ENCODE results near the gene ACADSB.

ACADSB gene

GRCh38 chr10:123008355-123009104, at the start of gene ACADSB, which contains the start of gene IKZF5:
Gene ACADSB, plus strand, starts transcription at chr10:123009006. Its CDS starts 24 bp downstream, at chr10:123009030.
Gene IKZF5, minus strand, starts transcription at chr10:123008795. Its CDS starts 10,170 bp downstream, at chr10:122998625.
- DNase-seq (ENCODE audit: low spot score), result peak; percentile 98

- no peak for DNase-seq (ENCODE audit: low spot score)
Measured at GRCh38 chr10:122962405-122962804, 46.4 kb upstream of the ACADSB start.

GRCh38 chr10:122966879-122967278, 41.9 kb upstream of the ACADSB start:
- DNase-seq (ENCODE audit: low spot score), result no peak

DNA sequence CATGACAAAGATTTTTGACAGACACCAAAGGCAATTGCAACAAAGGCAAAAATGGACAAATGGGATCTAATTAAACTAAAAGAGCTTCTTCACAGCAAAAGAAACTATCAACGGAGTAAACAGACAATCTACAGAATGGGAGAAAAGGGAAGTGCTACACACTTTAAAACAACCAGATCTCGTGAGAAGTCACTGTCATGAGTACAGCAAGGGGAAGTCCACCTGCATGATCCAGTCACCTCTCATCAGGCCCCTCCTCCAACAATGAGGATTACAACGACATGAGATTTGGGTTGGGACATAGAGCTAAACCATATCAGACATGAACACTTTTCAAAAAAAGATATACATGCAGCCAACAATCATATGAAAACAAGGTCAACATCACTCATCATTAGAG, 40.1 kb upstream of the ACADSB start:
- no peak for DNase-seq (ENCODE audit: low spot score)

DNA sequence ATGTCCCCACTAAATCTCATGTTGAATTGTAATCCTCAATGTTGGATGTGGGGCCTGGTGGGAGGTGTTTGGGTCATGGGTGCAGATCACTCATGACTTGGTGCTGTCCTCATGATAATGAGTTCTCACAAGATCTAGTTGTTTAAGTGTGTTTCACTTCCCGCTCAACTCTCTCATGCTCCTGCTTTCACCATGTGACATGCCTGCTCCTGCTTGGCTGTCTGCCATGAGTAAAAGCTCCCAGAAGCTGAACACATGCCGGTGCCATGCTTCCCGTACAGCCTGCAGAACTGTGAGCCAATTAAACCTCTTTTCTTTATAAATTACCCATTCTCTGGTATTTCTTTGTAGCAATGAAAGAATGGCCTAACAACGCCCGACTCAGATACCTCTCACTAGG, 34.8 kb upstream of the ACADSB start:
- DNase-seq (ENCODE audit: low spot score), result no peak

GRCh38 chr10:122974543-122975064, 34.2 kb upstream of the ACADSB start:
- DNase-seq (ENCODE audit: low spot score), result no peak

- DNase-seq (ENCODE audit: low spot score), result peak; percentile 96
Measured at GRCh38 chr10:122980209-122981065, 28.4 kb upstream of the ACADSB start, which contains the start of gene PSTK. Gene PSTK, plus strand, starts transcription at chr10:122980401. Its CDS starts 79 bp downstream, at chr10:122980480.

DNA sequence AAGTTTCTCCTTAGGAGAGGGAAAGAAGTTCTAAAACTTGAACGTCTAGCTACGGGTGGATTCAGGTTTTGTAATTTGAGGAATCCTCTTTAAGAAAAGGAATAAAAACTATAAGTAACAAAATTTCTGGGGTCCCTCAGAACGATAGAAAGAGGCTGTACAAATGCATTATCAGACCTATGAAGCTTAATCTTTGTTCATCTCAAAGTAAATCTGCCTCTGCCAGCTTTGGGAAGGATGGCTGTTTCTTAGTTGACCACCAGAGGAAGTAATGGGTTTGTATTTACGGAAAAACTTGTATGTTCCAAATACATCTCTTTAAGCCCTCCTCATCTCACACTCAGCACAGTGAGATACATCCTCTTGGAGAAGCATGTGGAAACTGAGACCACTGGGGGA, 27.7 kb upstream of the ACADSB start:
- no peak for DNase-seq (ENCODE audit: low spot score)

- no peak for DNase-seq (ENCODE audit: low spot score)
Measured at GRCh38 chr10:122983898-122984297, 24.9 kb upstream of the ACADSB start.

DNA sequence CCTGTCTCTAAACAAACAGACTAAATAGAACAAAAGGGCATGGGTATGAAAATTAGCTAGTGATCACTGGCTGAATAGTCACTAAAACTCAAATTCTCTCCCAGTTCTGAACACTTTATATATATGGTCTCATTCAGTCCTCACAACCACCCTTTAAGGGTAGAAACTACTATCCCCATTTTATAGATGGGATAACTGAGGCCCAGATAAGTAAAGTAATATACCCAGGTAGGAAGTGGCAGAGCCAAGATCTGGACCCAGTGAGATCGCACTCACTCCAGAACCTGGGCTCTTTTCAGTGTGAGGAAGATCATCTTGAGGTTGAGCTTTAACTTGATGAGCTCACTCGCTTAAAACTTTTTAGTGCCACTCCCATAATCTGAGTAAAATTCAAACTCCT, 24.1 kb upstream of the ACADSB start:
- DNase-seq (ENCODE audit: low spot score), result no peak

DNA sequence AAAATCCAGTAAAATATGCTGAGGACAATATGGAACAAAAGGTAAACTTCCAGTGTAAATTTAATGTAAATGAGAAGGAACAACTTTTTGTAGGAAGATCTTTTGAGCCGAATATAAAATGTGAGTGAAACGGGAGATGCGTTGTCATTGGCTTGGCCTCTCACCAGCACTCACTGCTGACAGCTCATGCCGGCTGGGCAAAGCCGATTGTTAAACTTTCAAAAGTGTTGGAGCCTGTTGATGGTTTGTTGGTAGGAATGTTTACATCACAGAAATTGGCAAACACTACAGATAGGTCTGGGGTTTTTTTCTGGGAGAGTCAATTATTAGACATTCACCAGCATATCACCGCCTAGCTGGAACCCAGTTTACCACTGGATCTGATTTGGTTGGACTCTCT, 22.5 kb upstream of the ACADSB start:
- DNase-seq (ENCODE audit: low spot score), result no peak

DNA sequence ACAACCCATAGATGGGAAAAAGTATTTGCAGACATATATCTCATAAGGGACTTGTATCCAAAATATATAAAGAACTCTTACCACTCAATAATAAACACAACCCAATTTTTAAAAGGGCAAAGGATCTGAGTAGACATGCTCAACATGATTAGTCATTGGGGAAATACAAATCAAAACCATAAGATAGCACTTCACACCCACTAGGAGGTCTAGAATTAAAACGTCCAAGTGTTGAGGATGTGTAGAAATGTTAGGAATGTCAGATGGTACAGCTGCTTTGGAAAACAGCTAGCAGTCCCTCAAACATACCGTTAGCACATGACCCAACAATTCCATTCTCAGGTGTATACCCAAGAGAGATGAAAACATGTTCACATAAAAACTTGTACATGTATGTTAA, 20.3 kb upstream of the ACADSB start:
- DNase-seq (ENCODE audit: low spot score), result no peak

DNA sequence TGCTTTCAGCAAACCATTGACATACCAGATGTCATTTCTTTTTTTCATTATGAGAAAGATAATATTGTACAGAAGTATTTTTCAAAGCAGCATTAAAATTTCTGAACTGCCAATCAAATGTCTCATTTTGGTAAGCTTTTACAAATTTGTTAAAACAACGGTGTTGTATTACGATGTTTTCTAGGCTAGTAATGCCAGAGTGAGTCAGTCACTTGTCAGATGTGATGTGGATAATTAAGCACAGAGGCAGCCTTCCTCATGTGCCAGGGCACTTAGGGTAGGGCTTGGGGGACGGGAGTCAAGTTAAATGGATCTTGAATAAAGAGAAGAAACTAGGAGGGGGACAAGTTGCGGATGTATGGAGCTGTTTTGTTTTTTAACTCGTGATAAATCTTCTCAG, 18.5 kb upstream of the ACADSB start:
- DNase-seq (ENCODE audit: low spot score), result no peak

DNA sequence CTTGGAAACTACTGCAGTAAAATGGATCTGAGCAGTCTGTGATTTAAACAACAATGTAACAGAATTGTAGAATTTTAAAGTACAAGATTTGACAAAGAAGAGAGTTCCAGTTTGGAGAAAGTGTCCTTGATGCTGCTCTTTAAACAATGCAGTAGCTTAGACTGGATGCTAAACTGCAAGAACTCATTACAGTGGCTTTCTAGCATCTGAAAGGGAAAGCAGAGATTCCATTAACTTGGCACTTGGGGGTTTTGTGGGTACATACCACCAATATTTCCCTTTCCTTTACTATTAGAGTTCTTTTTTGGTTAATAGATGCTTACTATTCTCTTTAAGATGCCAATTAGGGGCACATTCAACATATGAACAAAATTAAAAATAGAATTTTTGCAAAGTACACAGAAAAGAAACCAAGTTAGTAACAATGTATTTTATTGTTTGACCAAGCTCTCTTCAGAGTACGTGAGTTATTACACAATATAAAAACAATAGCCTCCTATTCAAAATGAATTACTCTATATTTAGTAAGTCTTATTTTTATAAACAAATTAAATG, 16.7 kb upstream of the ACADSB start:
- no peak for DNase-seq (ENCODE audit: low spot score)

DNA sequence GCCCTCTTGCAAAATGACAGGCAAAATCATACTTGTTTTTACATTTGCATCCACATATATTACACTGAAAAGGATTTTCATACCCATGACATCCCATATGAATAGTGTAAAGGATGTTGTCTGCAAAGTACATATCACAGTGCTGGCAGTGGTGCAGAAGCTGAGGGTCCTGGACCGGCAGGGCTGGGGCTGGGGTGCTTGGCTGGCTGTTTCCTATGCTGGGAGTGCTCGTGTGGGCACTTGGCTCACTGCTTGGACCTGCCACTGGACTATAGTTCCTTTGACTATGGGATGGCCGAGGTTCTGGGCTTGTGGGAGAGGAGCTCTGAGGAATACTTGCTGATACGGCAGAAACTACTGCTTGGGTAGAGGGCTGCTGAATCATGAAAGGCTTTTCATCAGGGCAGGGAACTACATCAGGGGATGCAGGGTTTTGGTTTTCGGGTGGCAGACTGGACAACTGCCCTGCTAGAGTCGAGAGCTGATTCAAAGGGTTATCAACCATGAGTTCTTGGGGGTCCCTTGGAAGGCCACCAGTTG, 14.9 kb upstream of the ACADSB start:
- DNase-seq (ENCODE audit: low spot score), result no peak

GRCh38 chr10:122995936-122996335, 12.9 kb upstream of the ACADSB start:
- DNase-seq (ENCODE audit: low spot score), result no peak

DNA sequence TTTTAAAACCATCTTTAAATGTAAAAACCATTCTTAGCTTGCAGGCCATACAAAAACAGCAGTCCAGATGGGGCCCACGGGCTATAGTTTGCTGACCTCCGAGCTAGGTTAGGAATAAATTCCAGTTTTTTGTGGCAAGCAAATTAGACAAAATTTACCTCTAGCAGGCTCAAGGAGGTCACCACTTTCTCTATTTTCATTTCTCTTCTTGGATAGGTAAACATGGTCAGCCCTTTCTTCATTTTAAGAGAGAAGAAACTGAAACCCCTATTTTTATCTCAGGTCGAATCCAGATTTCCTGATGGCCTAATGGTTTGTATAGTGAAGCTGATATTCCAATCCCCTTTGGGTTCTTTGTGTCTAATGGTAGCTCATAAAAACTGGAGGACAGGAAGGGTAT, 10.9 kb upstream of the ACADSB start:
- no peak for DNase-seq (ENCODE audit: low spot score)

- DNase-seq (ENCODE audit: low spot score), result no peak
Measured at GRCh38 chr10:122998360-122998917, 10.4 kb upstream of the ACADSB start.

DNA sequence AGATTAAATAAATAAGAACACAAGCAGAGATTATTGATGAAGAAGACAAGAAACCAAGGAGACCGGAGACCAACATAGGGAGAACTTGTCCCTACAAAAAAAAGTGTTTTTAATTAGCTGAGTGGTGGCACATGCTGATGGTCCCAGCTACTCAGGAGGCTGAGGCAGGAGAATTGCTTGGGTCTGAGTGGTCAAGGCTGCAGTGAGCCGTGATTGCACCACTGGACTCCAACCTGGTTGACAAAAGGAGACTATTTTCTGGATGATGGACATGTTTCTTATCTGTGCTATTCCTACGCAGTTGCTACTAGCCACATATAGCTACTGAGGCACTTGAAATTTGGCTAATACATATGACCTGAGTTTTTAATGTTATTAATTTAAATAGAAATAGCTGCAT, 9.9 kb upstream of the ACADSB start:
- no peak for DNase-seq (ENCODE audit: low spot score)

GRCh38 chr10:122999347-122999746, 9.5 kb upstream of the ACADSB start:
- DNase-seq (ENCODE audit: low spot score), result no peak

- DNase-seq (ENCODE audit: low spot score), result no peak
Measured at GRCh38 chr10:123000155-123000554, 8.7 kb upstream of the ACADSB start.

- DNase-seq (ENCODE audit: low spot score), result no peak
Measured at GRCh38 chr10:123001370-123001769, 7.4 kb upstream of the ACADSB start.

Data from Ammon's horn (tissue), 1 donor.